ENCODE results near the gene AATF.

DNA sequence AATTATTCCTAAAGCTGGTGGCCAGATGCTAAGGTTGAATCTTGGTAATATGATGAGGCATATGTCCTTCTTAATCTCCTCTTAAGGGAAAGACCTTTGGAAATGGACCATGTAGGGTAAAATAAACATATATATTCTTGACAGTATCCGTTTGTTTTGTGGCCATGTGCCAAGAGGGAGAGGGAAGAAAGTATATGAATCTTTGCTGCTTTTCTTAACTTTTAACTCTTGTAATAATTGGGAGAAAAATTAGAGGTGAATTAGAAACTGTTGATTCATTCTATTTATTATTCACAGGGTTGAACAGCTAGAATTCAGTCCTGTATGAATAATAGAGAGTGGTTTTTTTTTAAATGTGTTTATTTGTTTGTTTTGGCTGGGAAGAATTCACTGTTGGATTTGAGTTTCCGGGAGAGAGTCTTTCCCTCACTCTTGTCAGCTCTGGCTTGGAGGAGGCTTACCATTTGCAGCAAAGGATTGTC lies 31.6 kb downstream of the AATF start:
- TF ChIP-seq, protein P1, sequence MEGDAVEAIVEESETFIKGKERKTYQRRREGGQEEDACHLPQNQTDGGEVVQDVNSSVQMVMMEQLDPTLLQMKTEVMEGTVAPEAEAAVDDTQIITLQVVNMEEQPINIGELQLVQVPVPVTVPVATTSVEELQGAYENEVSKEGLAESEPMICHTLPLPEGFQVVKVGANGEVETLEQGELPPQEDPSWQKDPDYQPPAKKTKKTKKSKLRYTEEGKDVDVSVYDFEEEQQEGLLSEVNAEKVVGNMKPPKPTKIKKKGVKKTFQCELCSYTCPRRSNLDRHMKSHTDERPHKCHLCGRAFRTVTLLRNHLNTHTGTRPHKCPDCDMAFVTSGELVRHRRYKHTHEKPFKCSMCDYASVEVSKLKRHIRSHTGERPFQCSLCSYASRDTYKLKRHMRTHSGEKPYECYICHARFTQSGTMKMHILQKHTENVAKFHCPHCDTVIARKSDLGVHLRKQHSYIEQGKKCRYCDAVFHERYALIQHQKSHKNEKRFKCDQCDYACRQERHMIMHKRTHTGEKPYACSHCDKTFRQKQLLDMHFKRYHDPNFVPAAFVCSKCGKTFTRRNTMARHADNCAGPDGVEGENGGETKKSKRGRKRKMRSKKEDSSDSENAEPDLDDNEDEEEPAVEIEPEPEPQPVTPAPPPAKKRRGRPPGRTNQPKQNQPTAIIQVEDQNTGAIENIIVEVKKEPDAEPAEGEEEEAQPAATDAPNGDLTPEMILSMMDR (IDR thresholded peaks at IDR 0.05): no peak
- TF ChIP-seq EZH2 (IDR thresholded peaks at IDR 0.05): no peak
- no peak for TF ChIP-seq EZH2phosphoT487 (IDR thresholded peaks at IDR 0.05)
